Right kidney (tissue), 1 donor: Measurements from ENCODE around the gene MAN2C1.
"Not testable (repeated sequence)": the region's sequence is repeated elsewhere in the genome, so short reads cannot be mapped to it uniquely, and the experiment has no call there.

ENCODE experiments used
- DNase-seq: peaks from one replicate; pipeline ENCODE4 v3.0.0-alpha.2; 2016

Gene MAN2C1

GRCh38 chr15:75312548-75312947, 55.9 kb downstream of the MAN2C1 start:
- DNase-seq, result not testable (repeated sequence)

GRCh38 chr15:75309711-75310110, 58.7 kb downstream of the MAN2C1 start:
- no peak for DNase-seq

GRCh38 chr15:75307778-75308390, 60.5 kb downstream of the MAN2C1 start:
- no peak for DNase-seq

GRCh38 chr15:75306188-75306587, 62.2 kb downstream of the MAN2C1 start:
- no peak for DNase-seq
